NCI-H146 treated with DMSO at 0.1 percent for 48 hours (cell line): ENCODE results near the gene TACC3.
A peak's percentile ranks its signal among the peaks of the same experiment; 100 is the strongest.

Source experiments
- DNase-seq: peaks from one replicate; lab custom pipeline; 2025; ENCODE audit not compliant: unreplicated experiment; lab: John Stamatoyannopoulos, UW

TACC3 gene

DNA sequence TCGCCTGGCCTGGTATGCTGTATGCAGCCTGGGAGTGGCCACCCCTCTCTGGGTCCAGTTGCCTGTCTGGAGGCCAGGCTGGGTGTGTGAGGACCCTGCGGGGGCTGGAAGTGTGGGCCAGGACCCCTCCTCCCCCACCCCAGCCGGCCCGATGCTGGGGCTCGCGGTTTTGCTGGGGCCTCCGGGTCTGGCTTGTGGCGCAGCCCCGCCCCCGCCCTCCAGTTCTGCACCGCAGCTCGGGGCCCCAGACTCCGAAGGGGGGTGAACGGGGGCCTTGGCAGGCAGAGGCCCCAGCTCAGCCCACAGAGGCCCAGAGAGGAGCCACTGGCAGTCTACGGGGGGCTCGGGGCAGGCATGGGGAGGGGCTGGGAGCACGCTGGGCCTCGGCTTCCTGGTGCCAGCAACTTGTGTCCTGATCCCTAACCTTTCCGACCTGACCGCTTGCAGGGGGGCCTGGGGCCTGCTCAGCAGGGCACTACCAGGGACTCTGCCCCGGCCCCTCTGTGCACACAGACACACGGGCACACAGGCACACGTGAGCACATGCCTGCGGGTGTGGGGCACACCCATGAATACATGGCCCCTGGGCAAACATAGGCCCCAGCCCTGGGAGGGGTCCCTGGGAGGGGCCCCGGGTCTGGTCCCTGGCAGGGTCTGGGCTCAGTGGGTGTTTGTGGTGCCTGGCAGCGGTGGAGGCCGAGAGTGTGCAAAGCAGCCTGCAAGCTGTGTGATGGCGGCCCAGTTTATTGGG, 50.4 kb downstream of the TACC3 start:
- no peak for DNase-seq

DNA sequence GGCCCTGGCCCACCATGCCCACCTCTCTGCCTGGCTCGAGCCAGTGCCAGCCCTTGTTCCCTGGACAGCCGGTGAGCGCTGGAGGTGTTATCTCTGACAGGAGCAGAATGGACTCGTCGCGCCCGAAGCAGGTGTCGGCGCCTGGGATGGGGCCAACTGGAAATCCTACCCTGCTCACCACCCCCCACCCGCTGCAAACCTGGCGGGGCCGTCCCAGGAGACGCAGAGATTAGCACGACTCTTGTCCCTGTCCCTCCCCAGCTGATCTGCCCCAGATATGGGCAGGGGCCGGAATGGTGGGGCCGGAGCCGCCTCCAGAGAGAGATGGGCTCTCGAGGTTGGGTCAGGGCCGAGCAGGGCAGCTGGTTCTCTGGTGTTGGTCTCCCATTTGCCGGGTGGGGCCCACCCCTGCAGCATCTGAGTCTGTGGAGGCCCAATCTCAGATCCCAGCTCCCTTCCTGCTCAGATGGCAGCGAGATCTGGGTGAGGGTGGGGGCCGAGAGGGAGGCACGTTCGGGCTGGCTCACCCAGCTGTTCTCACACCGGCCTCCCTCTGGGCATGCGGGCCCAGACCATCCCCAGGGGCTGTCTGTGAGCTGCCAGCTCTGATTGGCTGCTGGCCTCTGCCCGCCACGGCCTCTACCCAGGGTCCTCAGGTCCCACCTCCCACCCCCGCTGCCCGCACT, 51.7 kb downstream of the TACC3 start:
- no peak for DNase-seq

DNA sequence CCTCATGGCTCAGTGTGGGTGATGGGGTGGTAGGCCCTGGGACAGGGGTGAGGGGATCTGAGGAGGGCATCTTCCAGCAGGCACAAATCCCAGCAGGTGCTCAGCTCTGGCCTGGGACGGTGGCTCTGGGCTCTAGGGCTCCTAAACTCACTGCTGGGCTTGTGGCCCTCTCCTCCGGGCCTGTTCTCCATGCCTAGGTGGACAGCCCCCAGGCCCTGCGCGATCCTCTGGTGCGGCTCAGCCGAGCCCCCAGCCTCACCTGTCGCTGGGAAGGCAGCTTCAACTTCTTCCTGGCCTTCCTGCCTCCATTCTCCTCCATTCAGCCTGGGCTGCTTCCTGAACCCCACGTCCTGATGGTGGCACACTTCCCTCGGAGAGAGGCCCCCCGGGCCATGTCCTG, 52.4 kb downstream of the TACC3 start:
- DNase-seq = no peak

DNA sequence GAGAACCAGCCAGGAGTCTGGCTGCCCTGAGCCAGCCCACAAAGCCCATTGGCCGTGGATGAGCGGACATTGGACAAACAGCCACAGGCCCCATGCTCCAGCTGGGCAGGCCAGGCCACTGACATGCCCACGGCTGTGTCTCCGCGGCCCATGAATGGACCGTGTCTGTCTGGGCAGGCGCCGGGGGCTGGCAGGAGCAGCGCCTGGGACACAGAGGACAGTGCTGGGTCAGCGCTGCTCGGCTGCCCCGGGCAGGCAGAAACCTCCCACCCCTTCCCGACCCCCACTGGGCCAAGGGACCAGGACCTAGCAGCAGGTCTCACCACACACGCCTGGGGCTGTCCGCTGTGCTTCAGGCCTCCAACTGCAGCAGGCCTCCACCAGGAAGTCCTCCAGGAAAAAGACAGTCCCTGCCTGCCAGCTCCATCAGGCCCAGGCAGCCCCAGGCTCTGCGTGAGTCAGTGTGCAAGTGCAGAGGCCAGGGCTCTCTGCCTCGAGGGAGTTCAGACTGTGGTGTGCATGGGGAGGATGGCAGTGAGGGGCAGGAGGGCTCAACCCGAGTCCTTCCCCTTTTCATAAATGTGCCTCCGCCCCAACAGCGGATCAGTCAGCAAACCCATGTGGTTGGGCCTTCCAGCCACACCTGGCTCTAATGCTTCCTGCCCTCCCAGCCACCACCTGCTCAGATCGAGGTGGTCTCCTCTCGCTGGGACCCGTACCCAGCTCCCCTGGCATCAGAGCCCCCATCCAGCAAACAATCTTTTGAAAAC, 54.6 kb downstream of the TACC3 start:
- DNase-seq = no peak

DNA sequence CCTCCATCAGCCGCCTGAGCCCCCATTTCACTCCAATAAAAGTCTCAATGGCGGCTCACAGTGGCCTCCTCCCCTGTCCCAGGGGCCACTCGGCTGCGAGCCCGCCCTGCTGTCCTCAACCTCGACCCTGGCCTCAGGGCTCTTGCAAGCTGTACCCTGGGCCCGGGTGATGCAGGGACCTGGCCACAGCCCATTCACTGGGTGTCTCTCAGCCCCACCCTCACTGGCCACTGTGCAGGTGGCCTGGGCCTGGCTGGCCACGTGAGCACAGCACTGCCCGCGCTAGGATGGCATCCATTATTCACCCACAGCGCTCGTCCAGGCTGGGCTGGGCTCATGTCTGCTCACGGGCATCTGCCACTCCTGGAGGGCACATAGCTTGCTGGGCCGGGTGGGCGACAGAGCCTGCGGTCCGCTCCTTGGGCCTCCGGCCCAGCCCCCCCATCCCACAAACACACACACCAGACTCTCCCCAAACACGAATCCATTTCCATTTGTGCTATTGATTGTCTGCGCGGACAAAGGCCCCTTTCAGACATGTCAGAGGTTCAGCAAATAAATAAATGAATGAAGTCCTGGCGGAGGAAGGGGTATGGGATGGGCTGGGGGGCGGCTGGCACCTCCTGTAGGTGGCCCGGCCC, 55.3 kb downstream of the TACC3 start:
- no peak for DNase-seq

DNA sequence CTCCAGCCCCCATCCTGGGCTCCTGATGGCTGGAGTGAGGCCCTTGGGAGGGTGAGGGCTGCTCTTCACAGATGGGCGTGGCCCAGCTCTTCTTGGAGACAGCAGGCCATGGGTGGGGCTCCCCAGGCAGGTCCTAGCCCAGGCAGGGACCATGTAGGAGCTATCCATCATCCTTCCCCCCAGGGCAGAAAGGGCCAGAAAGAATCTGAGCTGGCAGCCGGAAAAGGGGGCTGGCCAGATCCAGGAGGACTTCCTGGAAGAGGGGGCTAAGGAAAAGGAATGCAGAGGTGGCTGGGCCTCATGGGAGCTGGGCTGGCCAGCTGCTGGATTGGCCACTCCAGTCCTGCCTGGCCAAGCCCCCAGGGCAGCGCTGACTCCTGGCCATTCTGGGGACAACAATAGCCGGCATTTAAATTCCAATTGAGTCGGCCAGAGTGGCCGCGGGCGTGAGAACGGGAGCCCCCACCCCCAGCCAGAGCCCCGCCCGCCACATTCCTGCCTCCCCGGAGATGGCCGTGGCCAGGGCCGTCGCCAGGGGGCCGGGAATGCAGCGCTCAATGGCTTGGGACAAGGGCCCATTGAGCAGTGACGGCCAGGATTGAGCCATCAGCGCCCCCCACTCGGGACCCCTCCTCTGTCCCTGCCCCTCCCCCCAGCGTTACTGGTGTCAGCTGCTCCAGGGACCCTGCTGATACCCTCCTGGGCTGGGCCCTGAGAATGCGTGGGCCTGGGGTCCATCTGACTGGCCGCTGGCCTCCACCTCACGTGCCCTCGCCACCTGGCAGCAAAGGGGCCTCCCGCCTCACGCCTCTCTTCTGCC, 56.7 kb downstream of the TACC3 start:
- DNase-seq = peak; percentile 33

DNA sequence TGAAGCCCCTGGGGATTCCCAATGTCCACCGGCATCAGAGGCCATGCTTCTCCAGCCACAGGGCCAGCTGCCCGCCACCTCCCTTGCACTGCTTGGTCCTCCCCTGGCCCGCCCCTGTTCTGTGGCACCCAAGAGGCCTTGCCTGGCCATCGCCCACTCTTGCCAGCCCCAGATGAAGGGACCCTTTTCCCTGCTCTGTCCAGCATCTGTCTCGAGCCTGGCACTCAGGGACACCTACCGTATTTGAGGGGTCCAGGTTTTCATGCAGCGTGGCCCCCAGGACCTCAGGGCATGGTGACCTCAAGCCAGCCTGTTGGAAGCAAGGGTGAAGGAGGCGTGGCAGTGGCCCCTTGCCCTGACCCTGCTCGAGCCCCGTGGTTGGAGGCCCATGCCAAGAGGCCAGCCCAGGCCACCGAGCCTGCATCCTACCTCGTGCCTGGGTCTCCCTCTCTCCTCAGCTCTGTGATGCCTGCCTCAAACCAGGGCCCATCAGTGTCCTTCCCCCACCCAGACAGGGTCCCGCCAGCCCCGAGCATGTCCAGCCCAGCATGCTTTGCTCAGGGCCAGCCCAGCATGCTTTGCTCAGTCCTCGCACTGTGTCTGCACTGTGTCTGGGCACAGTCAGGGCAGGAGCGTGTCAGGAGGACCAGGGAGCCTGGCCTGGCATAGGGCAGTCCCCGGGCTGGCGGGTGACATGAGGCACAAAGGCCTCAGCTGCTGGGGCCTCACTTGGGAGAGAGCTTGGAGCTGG, 57.5 kb downstream of the TACC3 start:
- DNase-seq = no peak

DNA sequence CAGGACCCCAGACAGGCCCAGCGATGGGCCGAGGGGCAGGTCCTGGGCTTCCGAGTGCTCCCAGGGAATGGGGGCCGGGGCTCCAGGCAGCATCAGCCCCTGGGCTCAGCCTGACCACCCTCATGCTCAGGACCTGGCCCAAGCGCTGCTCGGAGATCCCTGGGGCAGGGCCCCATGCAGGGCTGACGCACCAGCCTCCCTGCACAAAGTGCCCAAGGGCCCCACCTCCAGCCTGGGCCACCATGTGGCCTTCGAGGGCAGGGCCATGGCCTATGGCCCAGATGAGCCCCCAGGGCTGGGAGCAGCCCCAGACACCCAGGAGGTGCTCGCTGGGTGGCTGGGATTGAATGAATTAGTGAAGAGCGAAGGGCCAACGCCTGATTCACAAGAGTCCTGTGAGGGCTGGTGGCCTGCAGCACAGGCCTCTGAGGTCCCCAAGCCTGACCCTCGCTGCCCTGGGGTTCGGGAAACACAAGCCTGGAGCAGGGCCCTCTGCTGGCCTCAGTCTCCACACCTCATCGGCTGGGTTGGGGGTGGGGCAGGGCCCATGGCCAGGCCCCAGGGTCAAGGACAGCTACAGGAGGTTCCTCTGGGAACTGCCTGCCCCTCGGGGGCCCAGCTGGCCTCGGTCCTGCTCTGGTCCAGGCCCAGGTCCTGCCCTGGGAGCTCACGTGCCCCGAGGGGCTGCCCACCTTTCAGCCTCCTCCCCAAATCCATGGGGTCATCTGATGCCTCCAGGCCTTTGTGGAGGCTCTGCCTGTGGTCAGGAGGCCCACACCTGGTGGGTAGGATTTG, 58.5 kb downstream of the TACC3 start:
- DNase-seq = no peak

DNA sequence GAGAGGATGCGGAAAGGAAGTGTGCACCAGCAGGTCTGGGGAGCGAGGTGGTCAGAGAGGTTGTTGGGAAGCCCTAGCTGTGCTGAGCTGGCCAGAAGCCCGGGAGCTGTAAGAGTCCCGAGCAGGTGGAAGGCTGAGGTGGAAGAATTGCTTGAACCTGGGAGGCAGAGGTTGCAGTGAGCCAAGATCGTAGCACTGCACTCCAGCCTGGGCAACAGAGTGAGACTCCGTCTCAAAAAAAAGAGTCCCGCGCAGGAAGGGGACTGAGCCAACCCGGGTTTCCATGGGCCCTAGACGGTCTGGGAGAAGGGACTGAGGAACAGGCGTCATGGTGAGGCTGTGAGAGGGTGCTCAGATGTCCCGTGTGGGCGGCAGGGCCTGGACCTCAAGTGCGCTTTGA, 59.1 kb downstream of the TACC3 start:
- no peak for DNase-seq

DNA sequence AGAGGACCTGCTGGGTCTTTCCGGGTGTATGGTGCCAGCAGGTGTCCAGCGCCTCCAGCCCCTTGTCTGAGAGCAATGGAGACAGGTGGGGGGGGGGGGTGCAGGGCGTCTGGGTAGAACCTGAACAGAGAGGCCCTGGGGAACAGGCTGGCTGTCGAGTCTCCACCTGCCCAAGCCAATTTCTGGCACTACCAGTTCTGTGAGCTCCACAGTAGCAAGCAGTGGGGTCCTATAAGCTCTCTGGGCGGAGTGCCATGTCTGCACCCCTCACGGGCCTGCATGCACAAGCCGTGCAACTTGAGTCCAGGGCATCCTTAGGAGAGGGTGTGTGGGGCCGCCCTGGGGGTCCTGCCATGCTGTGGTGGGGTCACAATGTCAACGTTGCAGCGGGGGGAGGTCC, 61.7 kb downstream of the TACC3 start:
- DNase-seq = no peak

DNA sequence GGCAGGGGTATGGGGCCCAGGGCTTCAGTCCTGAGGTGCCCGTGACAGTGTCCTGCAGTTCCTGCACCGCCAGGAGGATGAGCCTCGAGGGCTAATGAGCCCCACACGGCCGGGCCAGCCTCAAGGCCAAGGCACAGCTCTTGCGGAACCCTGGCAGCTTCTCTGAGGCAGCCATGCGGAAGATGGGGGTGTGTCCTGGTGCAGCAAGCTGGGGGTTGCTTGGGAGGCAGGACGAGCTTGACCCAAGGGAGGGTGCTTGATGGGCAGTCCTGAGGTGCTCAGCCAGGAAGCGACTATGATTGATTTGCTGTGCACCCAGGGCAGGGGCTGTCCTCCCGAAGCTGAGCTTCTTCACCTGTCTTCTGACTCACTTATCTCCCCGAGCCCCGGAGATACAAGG, 62.6 kb downstream of the TACC3 start:
- DNase-seq = no peak

DNA sequence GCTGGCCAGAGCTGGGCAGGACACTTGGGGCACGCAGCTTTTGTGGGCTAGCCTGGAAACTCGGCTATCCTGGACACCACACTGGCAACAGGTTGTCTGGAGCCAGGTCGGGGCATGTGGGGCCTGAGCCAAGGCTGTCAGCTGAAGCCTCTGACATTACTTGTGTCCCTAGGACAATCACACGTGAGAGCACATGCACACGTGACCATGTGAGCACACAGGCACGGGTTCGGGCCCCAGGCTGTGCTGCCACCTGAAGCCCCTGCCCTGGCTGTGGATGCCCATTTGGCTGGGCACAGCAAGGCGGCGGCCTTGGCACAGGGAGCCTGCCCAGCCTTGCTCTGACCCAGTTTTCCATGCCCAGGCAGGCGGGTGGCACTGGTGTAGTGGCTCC, 63.1 kb downstream of the TACC3 start:
- no peak for DNase-seq

DNA sequence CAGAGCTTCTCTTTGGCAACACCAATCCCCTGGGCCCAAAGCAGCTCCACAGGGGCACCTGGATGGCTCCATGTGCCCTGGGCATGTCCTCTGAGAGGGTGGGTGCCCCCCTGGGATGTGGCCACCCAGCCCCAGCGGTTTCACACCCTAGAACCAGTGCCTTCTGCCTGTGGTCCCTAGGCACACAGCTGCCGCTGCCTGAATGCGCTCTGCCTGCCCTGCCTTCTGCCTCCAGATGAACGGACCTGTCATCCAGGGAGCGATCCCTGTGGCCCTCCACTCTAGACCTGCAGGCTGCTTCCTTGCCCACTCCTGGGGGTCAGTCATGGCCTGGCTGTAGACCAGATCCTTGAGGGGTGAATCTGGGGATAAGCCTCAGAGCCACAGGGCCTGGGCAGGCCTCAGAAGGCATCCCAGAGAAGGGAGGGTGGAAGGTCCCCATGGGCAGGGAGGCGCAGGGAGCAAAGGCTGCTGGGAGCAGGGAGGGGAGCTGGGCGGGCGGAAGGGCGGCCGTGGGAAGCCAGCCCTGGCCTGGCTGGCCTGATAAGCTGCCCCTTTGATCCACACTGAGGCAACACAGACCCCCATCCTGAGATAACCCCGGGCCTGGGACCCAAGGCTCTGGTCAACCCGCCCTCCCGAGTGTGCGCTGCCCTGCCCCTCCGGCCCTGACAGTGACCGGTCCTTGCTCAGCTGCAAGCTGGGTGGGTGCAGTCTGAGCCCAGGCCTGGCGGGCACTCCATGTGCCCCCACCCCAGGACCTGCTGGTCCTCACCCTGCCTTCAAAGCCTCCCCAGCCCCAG, 63.7 kb downstream of the TACC3 start:
- DNase-seq = no peak

DNA sequence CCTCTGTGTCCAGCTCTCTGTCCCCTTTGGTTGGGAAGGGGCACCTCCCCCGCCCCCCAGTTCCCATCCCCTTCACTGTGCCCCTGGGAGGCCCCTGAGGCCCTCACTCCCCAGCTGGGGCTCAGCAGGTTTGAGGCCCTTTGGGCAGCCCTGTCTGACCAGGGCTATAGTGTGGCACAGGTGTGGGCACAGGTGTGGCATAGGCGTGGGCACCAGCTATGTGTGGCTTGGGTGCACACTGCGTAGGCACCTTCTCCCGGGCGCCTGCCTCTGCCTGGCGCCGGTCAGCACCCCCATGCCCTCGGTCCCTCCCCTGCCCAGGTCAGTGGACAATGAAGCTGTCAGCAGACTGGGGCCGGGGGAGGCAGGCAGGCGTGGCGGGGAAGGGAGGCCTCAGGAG, 64.3 kb downstream of the TACC3 start:
- DNase-seq = no peak

DNA sequence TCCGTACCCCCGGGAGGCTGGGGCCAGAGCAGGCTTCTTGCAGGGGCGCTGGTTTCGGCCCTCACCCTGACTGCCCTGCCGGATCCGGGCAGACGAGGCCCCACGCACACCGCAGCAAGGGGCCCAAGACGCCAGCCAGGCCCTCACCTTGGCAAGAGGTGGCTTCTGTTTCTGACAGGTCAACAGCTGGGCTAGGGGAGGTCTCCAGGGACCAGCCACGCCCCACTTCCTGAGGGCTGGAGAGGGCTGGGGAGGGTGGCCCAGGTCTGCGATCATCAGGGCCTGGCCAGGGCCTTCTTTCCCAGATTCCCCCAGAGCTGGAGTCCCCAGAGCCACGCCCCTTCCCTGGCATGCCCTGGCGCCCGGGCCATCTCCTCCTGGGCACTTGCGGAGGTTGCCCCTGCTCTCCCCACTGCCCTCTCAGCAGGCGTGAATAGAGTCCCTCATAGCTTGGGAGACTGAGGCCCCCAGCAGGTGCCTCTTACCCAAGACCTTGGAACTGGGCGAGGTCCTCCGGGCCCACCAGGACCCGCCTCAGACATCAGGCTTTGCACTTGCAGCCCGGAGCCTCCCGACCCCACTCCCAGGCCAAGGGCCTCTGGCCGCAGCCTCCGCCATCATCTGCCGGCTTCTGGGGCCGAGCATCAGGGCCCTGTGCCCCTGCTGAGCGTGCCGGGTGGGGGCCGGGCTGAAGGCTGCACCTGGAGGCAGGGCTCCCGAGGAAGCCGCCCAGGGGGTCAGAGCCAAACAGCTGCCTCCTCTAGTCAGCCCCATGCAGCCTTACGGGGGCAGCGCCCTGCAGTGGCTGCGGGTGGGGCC, 65.4 kb downstream of the TACC3 start:
- peak; percentile 21 for DNase-seq

DNA sequence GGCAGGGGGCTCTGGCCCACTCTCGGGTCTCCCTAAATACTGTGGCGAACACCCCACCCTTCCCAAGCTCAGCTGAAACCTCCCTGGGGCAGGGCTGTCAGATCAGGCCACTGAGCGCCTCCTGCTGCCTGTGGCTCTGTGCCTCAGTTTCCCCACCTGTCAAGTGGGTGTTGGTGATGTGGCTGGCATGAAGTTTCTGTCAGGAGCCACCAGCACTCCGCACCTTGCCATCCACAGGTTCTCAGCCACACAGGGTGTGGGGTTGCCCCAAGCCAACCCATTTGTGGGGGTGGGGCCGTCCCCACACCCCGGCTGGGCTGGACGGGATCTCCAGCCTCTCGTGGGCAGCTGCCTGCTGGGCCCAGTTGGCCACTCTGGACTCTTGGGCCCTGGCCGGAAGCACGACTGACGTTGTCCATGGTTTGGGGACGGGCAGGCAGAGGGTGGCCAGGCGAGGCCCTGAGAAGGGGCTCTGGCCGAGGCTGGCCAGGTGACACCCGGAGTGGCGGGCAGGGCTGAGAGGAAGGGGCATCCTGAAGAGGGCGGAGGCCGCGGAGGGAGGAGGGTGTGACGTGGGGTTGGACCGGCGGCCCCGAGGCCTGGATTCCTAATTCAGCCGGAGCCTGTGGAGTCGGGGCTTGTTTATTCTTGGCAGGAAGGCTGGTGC, 66.2 kb downstream of the TACC3 start:
- no peak for DNase-seq
